ENCODE measurements around the gene PEAR1. TPM values are rescaled to one million over a fixed set of nuclear protein-coding genes. Genes with fewer than 3 reads are reported as not detected.

PEAR1 gene
- total and polyA plus RNA-seq, 2 of the 8 experiments (the other 6 are each of a cell fraction or from before 2014, with no cell fraction given), result 0.63 to 0.71 TPM

DNA sequence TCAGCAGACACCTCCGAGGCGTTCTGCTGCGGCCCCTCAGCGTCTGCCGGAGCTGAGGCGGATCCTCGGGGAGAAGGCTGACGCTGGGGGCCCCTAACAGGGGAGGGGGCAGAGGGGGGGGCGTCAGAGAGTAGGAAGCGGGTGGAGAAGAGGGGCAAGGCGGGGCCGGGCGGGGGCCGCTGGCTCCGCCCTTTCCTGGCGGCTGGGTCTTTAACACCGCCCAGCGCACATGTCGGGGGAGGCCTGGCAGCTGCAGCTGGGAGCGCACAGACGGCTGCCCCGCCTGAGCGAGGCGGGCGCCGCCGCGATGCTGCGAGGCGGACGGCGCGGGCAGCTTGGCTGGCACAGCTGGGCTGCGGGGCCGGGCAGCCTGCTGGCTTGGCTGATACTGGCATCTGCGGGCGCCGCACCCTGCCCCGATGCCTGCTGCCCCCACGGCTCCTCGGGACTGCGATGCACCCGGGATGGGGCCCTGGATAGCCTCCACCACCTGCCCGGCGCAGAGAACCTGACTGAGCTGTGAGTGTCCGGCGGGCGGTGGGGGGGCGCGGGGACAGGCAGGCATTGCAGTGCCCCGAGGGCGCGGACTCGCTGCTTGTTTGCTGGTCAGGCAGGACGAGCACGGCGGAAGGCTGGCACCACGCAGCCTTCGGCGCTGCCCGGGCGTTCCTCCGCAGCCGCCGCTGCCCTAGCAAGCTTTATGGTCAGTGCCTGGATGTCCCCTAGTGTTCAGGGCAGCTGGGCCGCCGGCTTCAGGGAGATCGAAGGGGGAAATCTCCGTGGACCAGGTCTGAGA, 32.7 kb upstream of the PEAR1 start, which contains the start of gene NTRK1 (continued):
- TF ChIP-seq KDM4A (IDR thresholded peaks at IDR 0.05; ENCODE audit: low read depth, low read length, severe bottlenecking), result no peak
- no peak for TF ChIP-seq TAF1 (IDR thresholded peaks at IDR 0.05; ENCODE audit: low read depth, low read length)
